Keratinocyte (primary cell): Measurements from ENCODE around the gene GYS1. TPM values are rescaled to one million over a fixed set of nuclear protein-coding genes. Genes with fewer than 3 reads are reported as not detected.

Experiments used
- DNase-seq: peaks from one replicate; pipeline ENCODE4 v3.0.0-alpha.2; 2011; ENCODE audit warnings: low read depth, missing footprints, low spot score
- FAIRE-seq: peaks from 2 replicates; lab custom pipeline; 2011; peaks lifted over from hg19 to GRCh38; lab: Jason Lieb, UNC
- H2AFZ ChIP-seq: 2 replicates; pipeline ENCODE4 v1.6.0; 2012; ENCODE audit warnings: low read length, control low read depth, inconsistent platforms; ENCODE audit not compliant: control insufficient read depth
- H3K27ac ChIP-seq: 2 replicates; pipeline ENCODE4 v1.5.1; 2011; ENCODE audit warnings: low read length; ENCODE audit not compliant: control insufficient read depth, insufficient read depth
- H3K27me3 ChIP-seq: 3 replicates; pipeline ENCODE4 v1.6.0; 2011; ENCODE audit warnings: low read length; ENCODE audit not compliant: control insufficient read depth, insufficient read depth; ENCODE audit errors: extremely low read depth
- H3K36me3 ChIP-seq, 2 experiments: 2 replicates in 1 of 2; 3 replicates in 1 of 2; pipeline ENCODE4 v1.5.1; 2011; ENCODE audit warnings: low read length in 2 of 2, mild to moderate bottlenecking in 1 of 2; ENCODE audit not compliant: control insufficient read depth in 2 of 2, insufficient read depth in 2 of 2; ENCODE audit errors: extremely low read depth in 1 of 2
- H3K4me1 ChIP-seq: 3 replicates; pipeline ENCODE4 v1.5.1; 2011; ENCODE audit warnings: low read length; ENCODE audit not compliant: control insufficient read depth, insufficient read depth; ENCODE audit errors: extremely low read depth
- H3K4me2 ChIP-seq: 3 replicates; pipeline ENCODE4 v1.6.0; 2011; ENCODE audit warnings: low read depth, low read length; ENCODE audit not compliant: control insufficient read depth, insufficient read depth; ENCODE audit errors: extremely low read depth
- H3K4me3 ChIP-seq, 3 experiments: fragments of 200-600 bp in 1 of 3; sonication (generic) in 1 of 3; 2 replicates in 2 of 3; 3 replicates in 1 of 3; pipeline ENCODE4 v1.5.1; 2011 to 2016; ENCODE audit warnings: low read length in 3 of 3, mild to moderate bottlenecking in 3 of 3, control low read depth in 2 of 3, inconsistent platforms in 1 of 3, low read depth in 1 of 3, mixed read lengths in 1 of 3, mixed run types in 1 of 3, moderate library complexity in 1 of 3; ENCODE audit not compliant: control insufficient read depth in 2 of 3, insufficient read depth in 2 of 3; ENCODE audit errors: extremely low read depth in 1 of 3
- H3K79me2 ChIP-seq: 2 replicates; pipeline ENCODE4 v1.6.0; 2012; ENCODE audit warnings: low read length; ENCODE audit not compliant: control insufficient read depth, insufficient read depth
- H3K9ac ChIP-seq: 3 replicates; pipeline ENCODE4 v1.6.0; 2011; ENCODE audit warnings: low read length; ENCODE audit not compliant: control insufficient read depth, insufficient read depth; ENCODE audit errors: extremely low read depth
- H3K9me1 ChIP-seq: 3 replicates; pipeline ENCODE4 v1.6.0; 2011; ENCODE audit warnings: low read length; ENCODE audit not compliant: control insufficient read depth, insufficient read depth; ENCODE audit errors: extremely low read depth
- H3K9me3 ChIP-seq: 2 replicates; pipeline ENCODE4 v1.5.1; 2012; ENCODE audit warnings: low read depth, low read length; ENCODE audit not compliant: control insufficient read depth
- H4K20me1 ChIP-seq: 3 replicates; pipeline ENCODE4 v1.6.0; 2011; ENCODE audit warnings: low read length; ENCODE audit not compliant: control insufficient read depth, insufficient read depth; ENCODE audit errors: extremely low read depth
- CTCF ChIP-seq, 3 experiments: IDR thresholded peaks in 1 of 3; conservative IDR thresholded peaks in 1 of 3; optimal IDR thresholded peaks in 1 of 3; 2 replicates in 2 of 3; 3 replicates in 1 of 3; pipeline versions ENCODE3 to v1.5.1; 2011; ENCODE audit warnings: low read length in 3 of 3, mild to moderate bottlenecking in 3 of 3, moderate library complexity in 2 of 3, control low read depth in 1 of 3, inconsistent platforms in 1 of 3; ENCODE audit not compliant: insufficient read depth in 2 of 3; ENCODE audit errors: extremely low read depth in 1 of 3
- EZH2 ChIP-seq: IDR thresholded peaks from one replicate; pipeline ENCODE4 v1.6.1; 2012; ENCODE audit warnings: inconsistent platforms, mild to moderate bottlenecking, low read length, moderate library complexity
- dilution Hi-C: fragments of 300-500 bp; cut with MboI; formaldehyde crosslinking; loops from one replicate; pipeline ENCODE4 v1.7.0; 2020; ENCODE audit warnings: low sequenced_read_pairs; ENCODE audit not compliant: extremely low pct_ligation_motif_present
- polyA plus RNA-seq, 5 experiments: library from polyadenylated mRNA; depleted of rRNA in 3 of 5; stranded (reverse) in 3 of 5; stranded (forward) in 1 of 5; unstranded in 1 of 5; fragments of >200 nt; gene quantifications; 1 replicate in 1 of 5; 2 replicates in 3 of 5; 3 replicates in 1 of 5; pipeline versions ENCODE4 v1.2.1 to v1.2.3, GENCODE V29; 2011 to 2012; ENCODE audit warnings: missing spikeins in 2 of 5, low read depth in 1 of 5, low replicate concordance in 1 of 5

The GYS1 gene
- polyA plus RNA-seq, 1 donor (not counting 4 experiments of a cell fraction or from before 2014, with no cell fraction given), result 46.5 TPM

GRCh38 chr19:48991011-48991609 is 2.0 kb downstream of the GYS1 start:
- H3K79me2 ChIP-seq, result peaks cover 60% of the 10 kb centered on the region
- FAIRE-seq (no peak), DNase-seq (no peak)
- H3K9ac ChIP-seq, result peak overlapping the region; percentile 95
- TF ChIP-seq CTCF (optimal IDR thresholded peaks at IDR 0.05 in 1 of 3, IDR thresholded peaks at IDR 0.05 in 1 of 3, conservative IDR thresholded peaks at IDR 0.05 in 1 of 3; ENCODE audit: extremely low read depth in 1 of 3, insufficient read depth in 2 of 3, low read length in 3 of 3) (no peak), EZH2 (no peak)
- H3K36me3 ChIP-seq, result peaks cover 30 to 33% of the 10 kb centered on the region in 2 experiments
- H3K9me3 ChIP-seq, result no peaks in the 10 kb centered on the region
- peaks cover 3% of the 10 kb centered on the region for H3K9me1 ChIP-seq
- H3K4me2 ChIP-seq, result peak overlapping the region; percentile 88
- no peak overlapping the region for H2AFZ ChIP-seq
- no peaks in the 10 kb centered on the region for H4K20me1 ChIP-seq
- dilution Hi-C loops, result no loop called here
- no peaks in the 10 kb centered on the region for H3K27me3 ChIP-seq
- peak overlapping the region in 1 of 3 experiments; percentile 98 for H3K4me3 ChIP-seq
- peaks cover 15% of the 10 kb centered on the region for H3K4me1 ChIP-seq
- H3K27ac ChIP-seq, result no peak overlapping the region

- Histone ChIP-seq H3K4me2 (no peak overlapping the region), H3K36me3 (peaks cover 32 to 38% of the 10 kb centered on the region in 2 experiments), H3K79me2 (peaks cover 54% of the 10 kb centered on the region), H3K4me3 (no peak overlapping the region), H3K27me3 (no peaks in the 10 kb centered on the region), H2AFZ (no peak overlapping the region), H3K4me1 (peaks cover 14% of the 10 kb centered on the region), H3K9ac (peak overlapping the region; percentile 22), H3K9me3 (no peaks in the 10 kb centered on the region), H3K9me1 (peaks cover 3% of the 10 kb centered on the region), H4K20me1 (no peaks in the 10 kb centered on the region), H3K27ac (no peak overlapping the region)
- DNase-seq, result no peak
- no peak for TF ChIP-seq EZH2
- TF ChIP-seq CTCF (optimal IDR thresholded peaks at IDR 0.05 in 1 of 3, IDR thresholded peaks at IDR 0.05 in 1 of 3, conservative IDR thresholded peaks at IDR 0.05 in 1 of 3; ENCODE audit: extremely low read depth in 1 of 3, insufficient read depth in 2 of 3, low read length in 3 of 3), result no peak
- no peak for FAIRE-seq
- dilution Hi-C loops, result no loop called here
Observed at GRCh38 chr19:48990400-48990799, 2.7 kb downstream of the GYS1 start.
